HG03354 (cell line): Measurements from ENCODE around the gene ZNF773.

Source experiments
- ATAC-seq: cut with Tn5 transposase; IDR thresholded peaks from one replicate; pipeline ENCODE4 v1.9.1; 2021; ENCODE audit warnings: mild to moderate bottlenecking; ENCODE audit not compliant: unreplicated experiment, poor library complexity, severe bottlenecking

ZNF773 gene

GRCh38 chr19:57552432-57552831, 52.7 kb downstream of the ZNF773 start:
- no peak for ATAC-seq

DNA sequence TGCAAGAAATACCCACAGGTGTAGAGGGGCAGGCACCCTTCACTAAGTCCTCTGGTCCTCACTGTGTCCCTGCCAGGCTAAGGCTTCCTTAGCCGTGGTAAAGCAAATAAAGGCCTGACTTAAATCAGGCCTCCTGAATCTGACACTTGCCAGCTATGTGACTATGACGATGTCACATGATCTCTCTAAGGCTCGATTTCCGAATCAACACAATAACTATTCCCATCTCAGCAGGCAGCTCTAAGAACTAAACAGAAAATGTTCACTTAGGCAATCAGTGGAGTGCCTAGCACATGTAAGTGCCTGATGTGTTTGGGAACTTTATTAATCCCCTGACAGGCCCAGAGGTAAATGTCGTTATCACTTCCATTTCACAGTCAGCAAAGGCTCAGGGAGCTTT, 57.9 kb downstream of the ZNF773 start:
- no peak for ATAC-seq
